GM18505 (cell line): ENCODE measurements around the gene NDUFB10.

Experiments used
- ATAC-seq: cut with Tn5 transposase; IDR thresholded peaks from one replicate; pipeline ENCODE4 v1.9.1; 2021; ENCODE audit not compliant: unreplicated experiment
- POLR2A ChIP-seq: IDR thresholded peaks from 4 replicates; pipeline ENCODE4 v1.6.1; 2011; ENCODE audit warnings: borderline replicate concordance; ENCODE audit not compliant: insufficient read depth, insufficient read length; ENCODE audit errors: extremely low read depth

NDUFB10 gene

GRCh38 chr16:2006317-2006716, 47.0 kb downstream of the NDUFB10 start:
- TF ChIP-seq POLR2A = no peak
- no peak for ATAC-seq

DNA sequence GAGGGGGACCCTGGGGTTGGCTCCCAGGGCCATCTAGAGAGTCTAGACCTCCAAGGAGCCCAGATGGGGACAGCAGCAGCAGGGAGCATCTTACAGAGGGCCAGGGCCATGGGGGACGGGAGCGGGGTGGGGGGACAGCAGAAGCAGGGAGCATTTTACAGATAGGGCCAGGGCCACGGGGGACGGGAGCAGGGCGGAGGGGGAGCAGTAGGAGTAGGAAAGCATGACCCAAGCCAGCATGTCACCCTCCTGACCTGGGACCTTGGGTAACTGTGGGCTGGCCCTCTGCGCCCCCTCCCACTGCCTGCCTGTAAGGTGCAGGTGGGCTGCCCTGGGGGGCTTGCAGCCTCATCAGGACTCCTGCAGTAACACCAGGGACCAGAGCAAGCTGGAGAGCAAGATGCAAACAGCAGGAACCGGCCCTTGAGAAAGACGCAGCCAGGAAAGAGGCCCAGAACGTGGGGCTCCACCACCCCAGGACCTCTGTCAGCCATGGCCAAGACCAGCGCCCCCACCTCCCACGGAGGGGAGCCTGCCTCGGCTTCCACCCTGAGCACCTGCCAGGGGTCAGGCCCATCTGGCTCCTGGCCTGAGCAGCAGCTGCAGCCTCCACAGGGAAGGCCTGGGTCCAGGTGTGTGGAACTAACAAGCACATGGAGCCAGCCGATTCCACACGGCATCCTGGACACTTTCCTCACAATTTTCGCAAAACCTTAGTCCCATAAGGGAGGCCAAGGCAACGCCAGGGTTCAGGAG, 47.9 kb downstream of the NDUFB10 start:
- no peak for TF ChIP-seq POLR2A
- no peak for ATAC-seq

DNA sequence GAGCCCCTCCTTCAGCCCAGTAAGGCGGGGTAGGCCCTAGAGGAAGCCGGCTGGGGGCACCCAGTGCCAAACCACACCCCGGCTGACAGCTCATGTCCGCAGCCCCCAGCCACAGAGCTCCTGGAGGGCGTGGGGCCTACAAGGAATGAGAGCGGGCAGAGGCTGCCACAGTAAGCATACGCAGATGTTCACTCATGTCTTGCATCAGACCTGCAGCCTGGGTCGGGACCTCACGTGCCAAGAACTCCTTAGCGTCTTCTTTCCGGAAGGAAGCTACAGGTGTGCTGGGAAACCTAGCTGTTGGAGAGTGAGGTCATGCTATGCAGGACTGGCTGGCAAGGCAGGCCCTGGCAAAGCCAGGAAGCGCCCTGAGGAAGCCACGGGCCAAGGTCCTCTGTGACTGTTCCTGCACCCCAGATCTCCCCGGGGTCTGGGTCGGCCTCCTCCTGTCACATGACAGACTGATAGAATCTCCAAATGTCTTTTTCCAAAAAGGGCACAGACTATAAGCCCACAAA, 48.7 kb downstream of the NDUFB10 start:
- ATAC-seq = no peak
- no peak for TF ChIP-seq POLR2A

DNA sequence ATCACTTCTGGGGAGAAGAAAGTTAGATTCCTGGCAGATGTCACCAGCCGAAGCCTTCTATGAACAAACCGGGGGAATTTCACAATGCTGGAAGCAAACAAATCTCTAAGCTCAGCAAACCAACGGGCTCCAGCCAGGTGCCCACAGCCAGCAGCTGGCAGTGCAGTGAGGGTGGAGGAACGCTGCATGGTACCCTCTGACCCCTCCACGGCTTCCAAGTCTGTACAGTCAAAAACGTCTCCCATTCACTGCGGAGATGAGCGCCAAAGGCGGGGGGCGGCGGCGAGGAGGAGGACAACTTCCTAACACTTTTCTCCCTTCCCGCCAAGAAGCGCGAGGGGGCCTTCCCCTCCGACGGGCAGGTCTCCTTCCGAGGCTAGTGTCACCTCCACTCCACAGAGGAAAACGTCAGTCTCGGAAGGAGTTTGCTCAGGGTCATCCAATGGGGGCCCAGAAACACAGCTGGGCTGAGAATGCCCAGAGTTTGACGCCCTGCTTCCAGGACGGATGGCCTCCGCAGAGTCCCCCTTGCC, 49.4 kb downstream of the NDUFB10 start:
- ATAC-seq = peak; percentile 6
- no peak for TF ChIP-seq POLR2A

GRCh38 chr16:2009164-2009711, 49.9 kb downstream of the NDUFB10 start:
- peak; percentile 32 for ATAC-seq
- no peak for TF ChIP-seq POLR2A

- ATAC-seq = peak; percentile 70
- peak; percentile 97 for TF ChIP-seq POLR2A
These were observed 50.6 kb downstream of the NDUFB10 start, which contains the start of gene ZNF598 for GRCh38 chr16:2009791-2010510. Gene ZNF598, minus strand, starts transcription at chr16:2009821.
